Spleen (tissue), 11 donors: ENCODE measurements around the gene VWF. TPM values are rescaled to one million over a fixed set of nuclear protein-coding genes. Genes with fewer than 3 reads are reported as not detected.

ENCODE experiments used
- DNase-seq: peaks from one replicate; pipeline ENCODE4 v3.0.0-alpha.2; 2020
- H3K27ac ChIP-seq, 8 donors: fragments of 200-600 bp; sonication (generic) in 7 of 8; 1 replicate in 4 of 8; 2 replicates in 4 of 8; pipeline versions ENCODE4 v1.5.0 to v1.8.0; 2016 to 2021; ENCODE audit warnings: inconsistent platforms in 4 of 8, mild to moderate bottlenecking in 4 of 8, moderate library complexity in 1 of 8
- H3K27me3 ChIP-seq, 7 donors: fragments of 200-600 bp; sonication (generic) in 6 of 7; replicated peaks in 1 of 7; 1 replicate in 4 of 7; 2 replicates in 3 of 7; pipeline versions ENCODE4 v1.5.0 to v1.8.0; 2016 to 2021; ENCODE audit warnings: inconsistent platforms in 3 of 7, mild to moderate bottlenecking in 1 of 7
- H3K36me3 ChIP-seq, 6 donors: fragments of 200-600 bp; sonication (generic) in 5 of 6; 1 replicate in 4 of 6; 2 replicates in 2 of 6; pipeline versions ENCODE4 v1.5.0 to v1.8.0; 2016 to 2021; ENCODE audit warnings: inconsistent platforms in 2 of 6
- H3K4me1 ChIP-seq, 6 donors: fragments of 200-600 bp; sonication (generic) in 5 of 6; 1 replicate in 3 of 6; 2 replicates in 3 of 6; pipeline versions ENCODE4 v1.5.0 to v1.8.0; 2016 to 2021; ENCODE audit warnings: inconsistent platforms in 3 of 6
- H3K4me3 ChIP-seq, 8 donors: fragments of 200-600 bp; sonication (generic) in 7 of 8; 1 replicate in 4 of 8; 2 replicates in 4 of 8; pipeline versions ENCODE4 v1.5.0 to v1.8.0; 2016 to 2021; ENCODE audit warnings: inconsistent platforms in 4 of 8, mild to moderate bottlenecking in 4 of 8, moderate library complexity in 2 of 8
- H3K9me3 ChIP-seq, 8 donors: fragments of 200-600 bp; sonication (generic) in 7 of 8; 1 replicate in 4 of 8; 2 replicates in 4 of 8; pipeline versions ENCODE4 v1.5.0 to v1.8.0; 2016 to 2021; ENCODE audit warnings: inconsistent platforms in 4 of 8
- CTCF ChIP-seq, 11 experiments: fragments of 200-600 bp in 7 of 11; fragments of 450-650 bp in 4 of 11; sonication (generic) in 4 of 11; IDR thresholded peaks in 8 of 11; conservative IDR thresholded peaks in 3 of 11; 1 replicate in 7 of 11; 2 replicates in 4 of 11; pipeline versions ENCODE4 v1.4.0 to v1.8.0; 2016 to 2021; ENCODE audit warnings: antibody characterized with exemption in 11 of 11, inconsistent platforms in 4 of 11, mild to moderate bottlenecking in 1 of 11
- POLR2A ChIP-seq, 3 donors: fragments of 450-650 bp; IDR thresholded peaks; one replicate each; pipeline ENCODE4 v1.5.1; 2017; ENCODE audit warnings: antibody characterized with exemption in 3 of 3, mild to moderate bottlenecking in 1 of 3
- POLR2AphosphoS5 ChIP-seq, 3 donors: sonication (generic); formaldehyde crosslinking; IDR thresholded peaks; one replicate each; pipeline ENCODE4 v1.5.1; 2017; ENCODE audit warnings: antibody characterized with exemption in 3 of 3
- WGBS, 5 donors: extraction: QIAGEN DNeasy Blood & Tissue Kit in 3 of 5; methylation state at CpG; one replicate each; pipeline versions ENCODE4 v1.1.5 to v1.1.7; 2013 to 2018; 5-methylcytosine and 5-hydroxymethylcytosine counted together
- intact Hi-C: fragments of 100-400 bp; cut with DNase I; formaldehyde crosslinking; loops from one replicate; pipeline ENCODE4 v1.15.0; 2023; ENCODE audit warnings: low total_unique reads
- polyA plus RNA-seq, 3 donors: library from polyadenylated mRNA; stranded (reverse); fragments of 200-250 nt; gene quantifications; one replicate each; pipeline ENCODE4 v1.2.1, GENCODE V29; 2013
- total RNA-seq, 7 donors: library from RNA; depleted of rRNA in 3 of 7; stranded (reverse); fragments of >200 nt in 3 of 7; fragmentation: NEBNext Ultra II Directional in 4 of 7; extraction: Animal tissue kit (Norgen Biotek cat#: 25700) in 4 of 7; gene quantifications; one replicate each; pipeline versions ENCODE4 v1.1.0 to v1.2.1, GENCODE V29; 2016 to 2021
- donor health status: healthy with polysubstance abuse.
- donor health status: DM: no; HTN: no; CAD: no; lungs with moderate emphysema.
- donor health status: DM: no; HTN: no; CAD: no.
- donor health status: Bipolar disorder and iron deficiency.
- donor health status: healthy.
- donor health status: DM: no; HTN: no; CAD: no.
- donor health status: DM: yes; HTN: yes; CAD: no.

Gene VWF
- total and polyA plus RNA-seq, 10 donors: 12.9 to 957 (median 321) TPM

DNA sequence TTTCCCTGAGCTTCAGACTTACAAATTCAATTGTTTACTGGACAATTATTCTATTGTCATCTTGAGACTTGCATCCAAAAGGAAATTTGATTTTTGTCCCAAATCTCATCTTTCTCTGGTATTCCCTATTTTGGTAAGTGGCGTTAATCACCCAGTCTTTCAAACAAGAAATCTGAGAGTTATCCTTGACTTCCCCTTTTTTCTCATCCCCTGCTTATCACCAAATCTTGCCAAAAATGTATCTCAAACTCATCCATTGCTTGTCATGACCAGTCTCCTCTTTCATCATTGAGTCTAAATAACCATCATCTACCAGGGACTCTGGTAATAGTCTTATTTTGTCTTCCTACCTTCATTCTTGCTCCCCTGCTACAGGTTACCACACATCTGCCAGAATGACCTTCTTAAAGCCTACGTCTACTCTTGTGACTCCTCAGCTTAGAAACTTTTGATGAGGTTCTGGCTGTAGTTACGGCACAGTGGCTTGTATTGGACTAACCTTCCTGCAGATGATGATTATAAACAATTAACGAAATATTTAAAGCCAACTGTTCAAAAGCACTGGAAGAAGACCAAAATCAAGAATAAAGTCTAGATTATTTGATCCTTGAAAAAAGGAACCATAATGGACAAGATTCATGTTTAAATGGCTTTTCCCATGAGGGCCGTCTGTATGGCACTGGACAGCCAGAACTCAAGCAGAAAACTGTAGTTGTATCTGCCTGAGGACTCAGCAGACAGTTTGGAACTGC is 170.5 kb downstream of the VWF start:
- no peak overlapping the region for H3K4me3 ChIP-seq
- WGBS, 5 donors: 74 to 84% (median 79%) methylated on average over 5 of the region's 5 CpGs
- H3K27me3 ChIP-seq: peaks cover 0 to 23% (median 0%) of the 10 kb centered on the region in 7 donors
- TF ChIP-seq POLR2A (IDR thresholded peaks at IDR 0.05): no peak
- TF ChIP-seq POLR2AphosphoS5 (IDR thresholded peaks at IDR 0.05): no peak
- no peak for TF ChIP-seq CTCF (IDR thresholded peaks at IDR 0.05 in 8 of 11, conservative IDR thresholded peaks at IDR 0.05 in 3 of 11)
- no peaks in the 10 kb centered on the region for H3K4me1 ChIP-seq
- H3K36me3 ChIP-seq: peaks cover 0 to 36% (median 10%) of the 10 kb centered on the region in 6 donors
- intact Hi-C loops: no loop called here
- H3K9me3 ChIP-seq: peaks cover 0 to 6% (median 0%) of the 10 kb centered on the region in 8 donors
- no peak for DNase-seq
- no peak overlapping the region for H3K27ac ChIP-seq

GRCh38 chr12:5952031-5952430 is 172.4 kb downstream of the VWF start:
- H3K4me3 ChIP-seq: no peak overlapping the region
- no peak overlapping the region for H3K27ac ChIP-seq
- intact Hi-C loops: no loop called here
- peaks cover 0 to 40% (median 7%) of the 10 kb centered on the region in 7 donors for H3K27me3 ChIP-seq
- H3K4me1 ChIP-seq: no peaks in the 10 kb centered on the region
- no peaks in the 10 kb centered on the region for H3K9me3 ChIP-seq
- DNase-seq: no peak
- peaks cover 0 to 45% (median 13%) of the 10 kb centered on the region in 6 donors for H3K36me3 ChIP-seq
- WGBS, 5 donors: 83 to 92% (median 87%) methylated on average over 3 of the region's 3 CpGs
- TF ChIP-seq POLR2AphosphoS5 (IDR thresholded peaks at IDR 0.05): no peak
- TF ChIP-seq CTCF (IDR thresholded peaks at IDR 0.05 in 8 of 11, conservative IDR thresholded peaks at IDR 0.05 in 3 of 11): no peak
- no peak for TF ChIP-seq POLR2A (IDR thresholded peaks at IDR 0.05)

GRCh38 chr12:5948696-5949095 is 175.8 kb downstream of the VWF start:
- no peaks in the 10 kb centered on the region for H3K9me3 ChIP-seq
- no peak for DNase-seq
- peaks cover 0 to 13% (median 4%) of the 10 kb centered on the region in 6 donors for H3K4me1 ChIP-seq
- H3K27me3 ChIP-seq: peaks cover 0 to 66% (median 28%) of the 10 kb centered on the region in 7 donors
- 36 to 58% (median 45%) methylated on average over 3 of the region's 3 CpGs for WGBS, 5 donors
- H3K27ac ChIP-seq: no peak overlapping the region
- TF ChIP-seq POLR2A (IDR thresholded peaks at IDR 0.05) (no peak), POLR2AphosphoS5 (IDR thresholded peaks at IDR 0.05) (no peak), CTCF (IDR thresholded peaks at IDR 0.05 in 8 of 11, conservative IDR thresholded peaks at IDR 0.05 in 3 of 11) (no peak)
- no peak overlapping the region for H3K4me3 ChIP-seq
- H3K36me3 ChIP-seq: peaks cover 0 to 45% (median 13%) of the 10 kb centered on the region in 6 donors
- intact Hi-C loops: no loop called here

GRCh38 chr12:5947006-5947405 is 177.5 kb downstream of the VWF start:
- Histone ChIP-seq H3K27ac (no peak overlapping the region), H3K27me3 (peaks cover 0 to 76% (median 28%) of the 10 kb centered on the region in 7 donors), H3K4me3 (no peak overlapping the region), H3K9me3 (no peaks in the 10 kb centered on the region), H3K4me1 (peaks cover 0 to 13% (median 4%) of the 10 kb centered on the region in 6 donors), H3K36me3 (peaks cover 0 to 35% (median 13%) of the 10 kb centered on the region in 6 donors)
- DNase-seq: no peak
- 71 to 91% (median 84%) methylated on average over 1 of the region's 1 CpG for WGBS, 5 donors
- intact Hi-C loops: no loop called here
- TF ChIP-seq POLR2A (IDR thresholded peaks at IDR 0.05) (no peak), POLR2AphosphoS5 (IDR thresholded peaks at IDR 0.05) (no peak)
